B cell (primary cell): ENCODE measurements around the gene FUBP3. TPM values are rescaled to one million over a fixed set of nuclear protein-coding genes. Genes with fewer than 3 reads are reported as not detected.

ENCODE experiments used
- ATAC-seq: fragments of 200-7000 bp; cut with Tn5 transposase; one replicate; pipeline ENCODE4 v1.10.0; 2021; ENCODE audit warnings: low read depth, mild to moderate bottlenecking, moderate number of reproducible peaks, moderate library complexity
- CTCF ChIA-PET: fragments of 350-600 bp; sonication (Branson Sonifier 250); formaldehyde crosslinking; loops from one replicate; lab custom pipeline; 2021; ENCODE audit warnings: antibody characterized with exemption, inconsistent platforms; lab: Charles Lee
- POLR2A ChIA-PET: fragments of 350-600 bp; sonication (Branson Sonifier 250); formaldehyde crosslinking; loops from one replicate; lab custom pipeline; 2021; ENCODE audit warnings: antibody characterized with exemption; lab: Charles Lee
- DNase-seq: peaks from one replicate; pipeline ENCODE4 v3.0.0; 2013
- H2AFZ ChIP-seq: 2 replicates; pipeline ENCODE4 v1.6.1; 2012; ENCODE audit warnings: mild to moderate bottlenecking, low read depth, low read length; ENCODE audit not compliant: insufficient read depth, poor library complexity, severe bottlenecking
- H3K27ac ChIP-seq, 2 donors: 1 replicate in 1 of 2; 2 replicates in 1 of 2; pipeline ENCODE4 v1.5.1; 2012 to 2013; ENCODE audit warnings: low read length in 2 of 2, mild to moderate bottlenecking in 2 of 2, moderate library complexity in 1 of 2
- H3K27me3 ChIP-seq, 4 experiments: fragments of 200-600 bp in 1 of 4; sonication (generic) in 1 of 4; replicated peaks in 1 of 4; 1 replicate in 2 of 4; 2 replicates in 2 of 4; pipeline versions ENCODE4 v1.6.1 to v1.7.0; 2013 to 2016; ENCODE audit warnings: low read length in 3 of 4, mild to moderate bottlenecking in 2 of 4, mixed read lengths in 1 of 4, moderate library complexity in 1 of 4; ENCODE audit not compliant: insufficient read depth in 4 of 4, control insufficient read depth in 3 of 4; ENCODE audit errors: control extremely low read depth in 1 of 4
- H3K36me3 ChIP-seq, 2 experiments: replicated peaks in 1 of 2; 1 replicate in 1 of 2; 2 replicates in 1 of 2; pipeline versions ENCODE4 v1.6.1 to v1.7.1; 2013; ENCODE audit warnings: low read length in 1 of 2; ENCODE audit not compliant: insufficient read depth in 2 of 2, control insufficient read depth in 1 of 2; ENCODE audit errors: control extremely low read depth in 1 of 2, extremely low read depth in 1 of 2
- H3K4me1 ChIP-seq, 2 donors: fragments of 200-600 bp in 1 of 2; sonication (generic) in 1 of 2; 1 replicate in 1 of 2; 2 replicates in 1 of 2; pipeline versions ENCODE4 v1.5.1 to v1.6.1; 2013 to 2017; ENCODE audit warnings: low read length in 2 of 2; ENCODE audit not compliant: control insufficient read depth in 2 of 2, insufficient read depth in 2 of 2
- H3K4me2 ChIP-seq: replicated peaks from 2 replicates; pipeline ENCODE3; 2012; ENCODE audit warnings: mild to moderate bottlenecking, low read depth, low read length; ENCODE audit not compliant: poor library complexity, severe bottlenecking
- H3K4me3 ChIP-seq, 5 experiments: fragments of 200-600 bp in 1 of 5; sonication (generic) in 1 of 5; 1 replicate in 3 of 5; 2 replicates in 2 of 5; pipeline versions ENCODE4 v1.5.1 to v1.7.0; 2011 to 2016; ENCODE audit warnings: low read length in 4 of 5, mild to moderate bottlenecking in 4 of 5, low read depth in 2 of 5, control low read depth in 1 of 5, moderate library complexity in 1 of 5; ENCODE audit not compliant: insufficient read depth in 1 of 5; ENCODE audit errors: control extremely low read depth in 1 of 5, extremely low read depth in 1 of 5
- H3K79me2 ChIP-seq: fragments of 200-600 bp; sonication (generic); one replicate; pipeline ENCODE4 v1.6.0; 2016; ENCODE audit warnings: low read length; ENCODE audit not compliant: control insufficient read depth, insufficient read depth
- H3K9ac ChIP-seq: fragments of 200-600 bp; sonication (generic); 2 replicates; pipeline ENCODE4 v1.6.1; 2017; ENCODE audit warnings: mild to moderate bottlenecking, low read length, moderate library complexity
- H3K9me3 ChIP-seq, 3 donors: one replicate each; pipeline versions ENCODE4 v1.6.1 to v1.7.1; 2013; ENCODE audit warnings: low read length in 2 of 3; ENCODE audit not compliant: control insufficient read depth in 2 of 3, insufficient read depth in 1 of 3; ENCODE audit errors: control extremely low read depth in 1 of 3
- H4K20me1 ChIP-seq: 2 replicates; pipeline ENCODE4 v1.6.0; 2012; ENCODE audit warnings: mild to moderate bottlenecking, low read length; ENCODE audit not compliant: insufficient read depth, control insufficient read depth, poor library complexity, severe bottlenecking
- H3K27ac Mint-ChIP-seq: one replicate; pipeline ENCODE4 v1.8.0; 2021; ENCODE audit warnings: mixed read lengths
- H3K27me3 Mint-ChIP-seq: one replicate; pipeline ENCODE4 v1.8.0; 2021; ENCODE audit warnings: mixed read lengths
- H3K4me1 Mint-ChIP-seq: one replicate; pipeline ENCODE4 v1.8.0; 2021; ENCODE audit warnings: mixed read lengths
- H3K4me3 Mint-ChIP-seq: one replicate; pipeline ENCODE4 v1.8.0; 2021; ENCODE audit warnings: mixed read lengths
- H3K9me3 Mint-ChIP-seq: one replicate; pipeline ENCODE4 v1.8.0; 2022; ENCODE audit warnings: mixed read lengths; ENCODE audit not compliant: insufficient read depth
- EZH2 ChIP-seq: IDR thresholded peaks from 2 replicates; pipeline ENCODE4 v1.6.1; 2012; ENCODE audit warnings: borderline replicate concordance, low read depth, mild to moderate bottlenecking, moderate library complexity, low read length; ENCODE audit not compliant: insufficient read depth, poor library complexity, severe bottlenecking
- WGBS: methylation state at CpG from one replicate; pipeline ENCODE4 v1.1.5; 2013; ENCODE audit warnings: missing lambda C conversion rate; ENCODE audit not compliant: insufficient coverage; 5-methylcytosine and 5-hydroxymethylcytosine counted together
- intact Hi-C: fragments of 100-400 bp; cut with micrococcal nuclease; formaldehyde crosslinking; loops from one replicate; pipeline ENCODE4 v1.10.0; 2022
- polyA plus RNA-seq: library from polyadenylated mRNA; depleted of rRNA; stranded (reverse); fragments of >200 nt; gene quantifications from 2 replicates; pipeline ENCODE4 v1.2.3, GENCODE V29; 2012
- total RNA-seq, 2 donors: library from RNA; stranded (reverse); fragments of 120-200 nt in 1 of 2; gene quantifications; 1 replicate in 1 of 2; 2 replicates in 1 of 2; pipeline versions ENCODE4 v1.2.3 to v1.2.4, GENCODE V29; 2013 to 2022
- TF ChIP-seq, protein P1 (sequence below): fragments of 200-600 bp; IDR thresholded peaks from one replicate; pipeline ENCODE4 v1.8.0; 2022; ENCODE audit warnings: antibody characterized with exemption, mild to moderate bottlenecking

FUBP3 gene
- total and polyA plus RNA-seq, 2 donors (not counting 1 experiment from before 2014, with no cell fraction given): 45.7 to 79.4 TPM

DNA sequence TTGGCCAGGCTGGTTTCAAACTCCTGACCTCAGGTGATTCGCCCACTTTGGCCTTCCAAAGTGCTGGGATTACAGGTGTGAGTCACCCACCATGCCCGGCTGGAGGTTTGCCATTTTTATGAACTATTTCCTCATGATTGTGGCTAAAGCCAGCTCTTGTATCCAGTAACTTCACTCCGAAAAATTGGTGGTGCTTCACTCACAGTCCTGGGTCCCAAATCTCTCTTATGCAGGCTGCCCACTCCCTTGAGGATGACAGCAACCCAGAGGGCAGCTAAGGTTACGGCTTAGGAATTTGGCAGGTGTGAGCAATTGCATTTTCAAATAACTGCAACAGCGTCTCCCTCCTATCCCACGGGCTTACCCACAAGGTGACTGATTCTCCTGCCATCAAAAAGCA, 23.4 kb upstream of the FUBP3 start:
- H2AFZ ChIP-seq: no peak overlapping the region
- H3K4me2 ChIP-seq: no peak overlapping the region
- peaks cover 0 to 18% (median 0%) of the 10 kb centered on the region in 3 donors for H3K9me3 ChIP-seq
- no peak overlapping the region for H3K9ac ChIP-seq
- ChIA-PET POLR2A (interaction anchor here (0.6 kb wide), 1 partner anchor 1856 kb away, joined by 3 read pairs; no protein-coding TSS in a partner anchor), CTCF (no interaction called here)
- H3K4me3 ChIP-seq: no peak overlapping the region
- peaks cover 0 to 4% (median 2%) of the 10 kb centered on the region in 4 experiments for H3K27me3 ChIP-seq
- ATAC-seq (no peak), DNase-seq (no peak)
- no peaks in the 10 kb centered on the region for H3K4me1 ChIP-seq
- no peak overlapping the region for H3K27ac Mint-ChIP-seq
- 86% methylated on average over 6 of the region's 6 CpGs for WGBS
- H3K4me3 Mint-ChIP-seq: no peak overlapping the region
- no peaks in the 10 kb centered on the region for H3K9me3 Mint-ChIP-seq
- TF ChIP-seq, protein P1, sequence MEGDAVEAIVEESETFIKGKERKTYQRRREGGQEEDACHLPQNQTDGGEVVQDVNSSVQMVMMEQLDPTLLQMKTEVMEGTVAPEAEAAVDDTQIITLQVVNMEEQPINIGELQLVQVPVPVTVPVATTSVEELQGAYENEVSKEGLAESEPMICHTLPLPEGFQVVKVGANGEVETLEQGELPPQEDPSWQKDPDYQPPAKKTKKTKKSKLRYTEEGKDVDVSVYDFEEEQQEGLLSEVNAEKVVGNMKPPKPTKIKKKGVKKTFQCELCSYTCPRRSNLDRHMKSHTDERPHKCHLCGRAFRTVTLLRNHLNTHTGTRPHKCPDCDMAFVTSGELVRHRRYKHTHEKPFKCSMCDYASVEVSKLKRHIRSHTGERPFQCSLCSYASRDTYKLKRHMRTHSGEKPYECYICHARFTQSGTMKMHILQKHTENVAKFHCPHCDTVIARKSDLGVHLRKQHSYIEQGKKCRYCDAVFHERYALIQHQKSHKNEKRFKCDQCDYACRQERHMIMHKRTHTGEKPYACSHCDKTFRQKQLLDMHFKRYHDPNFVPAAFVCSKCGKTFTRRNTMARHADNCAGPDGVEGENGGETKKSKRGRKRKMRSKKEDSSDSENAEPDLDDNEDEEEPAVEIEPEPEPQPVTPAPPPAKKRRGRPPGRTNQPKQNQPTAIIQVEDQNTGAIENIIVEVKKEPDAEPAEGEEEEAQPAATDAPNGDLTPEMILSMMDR: no peak
- no peak for TF ChIP-seq EZH2
- no peak overlapping the region for H3K27ac ChIP-seq
- no peaks in the 10 kb centered on the region for H3K36me3 ChIP-seq
- no peaks in the 10 kb centered on the region for H4K20me1 ChIP-seq
- no peaks in the 10 kb centered on the region for H3K79me2 ChIP-seq
- intact Hi-C loops: no loop called here
- no peaks in the 10 kb centered on the region for H3K4me1 Mint-ChIP-seq
- H3K27me3 Mint-ChIP-seq: peaks cover 18% of the 10 kb centered on the region

- Histone ChIP-seq H3K36me3 (no peaks in the 10 kb centered on the region), H3K4me1 (no peaks in the 10 kb centered on the region), H3K27me3 (peaks cover 0 to 4% (median 2%) of the 10 kb centered on the region in 4 experiments), H2AFZ (no peak overlapping the region), H3K27ac (no peak overlapping the region), H3K9me3 (peaks cover 0 to 13% (median 0%) of the 10 kb centered on the region in 3 donors), H3K9ac (no peak overlapping the region), H3K79me2 (no peaks in the 10 kb centered on the region), H4K20me1 (no peaks in the 10 kb centered on the region), H3K4me2 (no peak overlapping the region), H3K4me3 (no peak overlapping the region)
- intact Hi-C loops: no loop called here
- H3K27me3 Mint-ChIP-seq: peaks cover 18% of the 10 kb centered on the region
- H3K4me1 Mint-ChIP-seq: no peaks in the 10 kb centered on the region
- no peak overlapping the region for H3K4me3 Mint-ChIP-seq
- POLR2A ChIA-PET: no interaction called here
- H3K9me3 Mint-ChIP-seq: no peaks in the 10 kb centered on the region
- ATAC-seq: no peak
- DNase-seq: no peak
- TF ChIP-seq, protein P1: no peak
- TF ChIP-seq EZH2: no peak
- WGBS: 89% methylated on average over 14 of the region's 18 CpGs
- H3K27ac Mint-ChIP-seq: no peak overlapping the region
- CTCF ChIA-PET: no interaction called here
Measured at GRCh38 chr9:130556396-130557076, 22.8 kb upstream of the FUBP3 start.
